ENCODE results near the gene NTPCR. TPM values are rescaled to one million over a fixed set of nuclear protein-coding genes. Genes with fewer than 3 reads are reported as not detected.

Gene NTPCR
- total RNA-seq, 1 donor from 2014 or later: 11.0 TPM

Other genes with a start within 250 kb of the NTPCR start
- 2.1 TPM for gene MAP10, start 145.2 kb upstream of the NTPCR start, total RNA-seq